ENCODE data around the gene GLYATL3. TPM values are rescaled to one million over a fixed set of nuclear protein-coding genes. Genes with fewer than 3 reads are reported as not detected.

Gene GLYATL3
- polyA plus RNA-seq, 1 of the 3 experiments (the other 2 are of a cell fraction), result not detected

DNA sequence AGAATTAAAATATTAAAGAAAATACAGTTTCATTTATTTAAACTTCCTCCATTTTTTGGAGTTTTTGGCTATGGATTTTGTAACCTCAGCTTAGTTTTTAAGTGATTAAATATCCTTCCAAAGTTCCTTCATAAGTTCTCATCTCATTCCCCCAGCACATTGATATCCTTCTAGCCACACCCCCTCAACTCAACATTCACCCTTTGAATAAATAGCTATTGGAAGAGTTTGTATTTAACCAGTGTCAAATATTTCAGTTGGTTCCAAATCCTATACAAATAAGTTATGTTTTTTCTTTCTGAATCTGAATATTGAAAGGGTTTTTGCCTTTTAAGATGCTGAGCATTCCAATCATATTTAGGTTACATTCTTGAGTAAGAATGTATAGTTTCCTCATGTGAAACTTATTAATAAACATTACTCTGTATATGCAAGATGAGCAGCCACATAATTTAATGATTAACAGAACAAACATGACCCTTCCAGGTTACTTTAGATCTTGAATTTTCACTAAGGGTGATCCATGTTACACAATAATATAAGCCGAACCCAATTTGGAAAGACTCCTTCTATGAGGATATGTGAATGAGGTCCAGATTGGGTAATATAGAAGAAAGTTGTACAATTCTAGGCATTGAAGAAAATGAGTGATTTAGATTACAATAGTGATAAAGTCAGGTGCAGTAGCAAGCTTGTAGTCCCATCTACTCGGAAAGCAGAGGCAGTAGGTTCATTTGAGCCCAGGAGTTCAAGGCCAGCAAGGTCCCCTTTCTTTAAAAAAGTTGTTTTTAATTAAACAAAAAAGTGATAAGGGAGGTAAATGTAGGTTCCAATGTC is 13.6 kb downstream of the GLYATL3 start:
- Histone ChIP-seq H3K27me3 (ENCODE audit: insufficient read depth) (no peaks in the 10 kb centered on the region), H2AFZ (ENCODE audit: low read depth) (no peak overlapping the region), H3K4me1 (ENCODE audit: control insufficient read depth in 1 of 2, insufficient read depth in 2 of 2, low read depth in 1 of 2, low read length in 1 of 2) (no peaks in the 10 kb centered on the region), H3F3A (replicated peaks; ENCODE audit: insufficient read depth) (no peaks in the 10 kb centered on the region), H3K27ac (ENCODE audit: low read depth in 2 of 2, low read length in 1 of 2) (no peak overlapping the region), H3K79me2 (ENCODE audit: insufficient read depth) (no peaks in the 10 kb centered on the region), H3K9ac (no peak overlapping the region), H3K4me2 (no peak overlapping the region), H3K9me2 (no peaks in the 10 kb centered on the region), H3K36me3 (replicated peaks in 1 of 2; ENCODE audit: control insufficient read depth in 1 of 2, insufficient read depth in 2 of 2, low read length in 1 of 2) (no peaks in the 10 kb centered on the region), H3K4me3 (ENCODE audit: low read depth in 2 of 2, low read length in 1 of 2) (no peak overlapping the region), H4K20me1 (ENCODE audit: insufficient read depth) (no peaks in the 10 kb centered on the region), H3K9me3 (no peaks in the 10 kb centered on the region)
- no peak for DNase-seq
- ChIA-PET CTCF (interaction anchor here (1.0 to 1.3 kb wide), 3 partner anchors 9 to 19 kb away, joined by 4 read pairs; no protein-coding TSS in a partner anchor), POLR2A (no interaction called here)
- 9% methylated on average over 2 of the region's 2 CpGs for WGBS (ENCODE audit: low lambda C conversion rate)
- TF ChIP-seq CHD2 (IDR thresholded peaks at IDR 0.05; ENCODE audit: low read length, partially characterized antibody), result no peak
- no peak for TF ChIP-seq FOXJ3 (CRISPR knock-in tag; IDR thresholded peaks at IDR 0.05)
- TF ChIP-seq TAF1 (IDR thresholded peaks at IDR 0.05; ENCODE audit: borderline replicate concordance, low read depth, low read length), result no peak
- no peak for TF ChIP-seq JUND (IDR thresholded peaks at IDR 0.05)
- no peak for TF ChIP-seq SIN3A (IDR thresholded peaks at IDR 0.05; ENCODE audit: borderline replicate concordance, low read depth, low read length)
- no peak for TF ChIP-seq FOSL2 (IDR thresholded peaks at IDR 0.05; ENCODE audit: borderline replicate concordance, low read depth)
- TF ChIP-seq, protein P1, sequence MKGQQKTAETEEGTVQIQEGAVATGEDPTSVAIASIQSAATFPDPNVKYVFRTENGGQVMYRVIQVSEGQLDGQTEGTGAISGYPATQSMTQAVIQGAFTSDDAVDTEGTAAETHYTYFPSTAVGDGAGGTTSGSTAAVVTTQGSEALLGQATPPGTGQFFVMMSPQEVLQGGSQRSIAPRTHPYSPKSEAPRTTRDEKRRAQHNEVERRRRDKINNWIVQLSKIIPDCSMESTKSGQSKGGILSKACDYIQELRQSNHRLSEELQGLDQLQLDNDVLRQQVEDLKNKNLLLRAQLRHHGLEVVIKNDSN (IDR thresholded peaks at IDR 0.05; ENCODE audit: borderline replicate concordance, low read depth), result no peak
- TF ChIP-seq RAD21 (IDR thresholded peaks at IDR 0.05; ENCODE audit: low read length), result no peak
- TF ChIP-seq RXRA (IDR thresholded peaks at IDR 0.05; ENCODE audit: borderline replicate concordance, low read depth), result no peak
- TF ChIP-seq, protein P2, sequence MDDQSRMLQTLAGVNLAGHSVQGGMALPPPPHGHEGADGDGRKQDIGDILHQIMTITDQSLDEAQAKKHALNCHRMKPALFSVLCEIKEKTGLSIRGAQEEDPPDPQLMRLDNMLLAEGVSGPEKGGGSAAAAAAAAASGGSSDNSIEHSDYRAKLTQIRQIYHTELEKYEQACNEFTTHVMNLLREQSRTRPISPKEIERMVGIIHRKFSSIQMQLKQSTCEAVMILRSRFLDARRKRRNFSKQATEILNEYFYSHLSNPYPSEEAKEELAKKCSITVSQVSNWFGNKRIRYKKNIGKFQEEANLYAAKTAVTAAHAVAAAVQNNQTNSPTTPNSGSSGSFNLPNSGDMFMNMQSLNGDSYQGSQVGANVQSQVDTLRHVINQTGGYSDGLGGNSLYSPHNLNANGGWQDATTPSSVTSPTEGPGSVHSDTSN (IDR thresholded peaks at IDR 0.05), result no peak
- TF ChIP-seq NFIC (IDR thresholded peaks at IDR 0.05; ENCODE audit: borderline replicate concordance), result no peak
- no peak for TF ChIP-seq YY1 (IDR thresholded peaks at IDR 0.05; ENCODE audit: low read depth)
- no peak for TF ChIP-seq SMC3 (IDR thresholded peaks at IDR 0.05; ENCODE audit: low read depth, low read length)
- no peak for TF ChIP-seq RFX5 (IDR thresholded peaks at IDR 0.05; ENCODE audit: low read length)
- TF ChIP-seq EP300 (IDR thresholded peaks at IDR 0.05; ENCODE audit: borderline replicate concordance in 1 of 2, low read depth in 1 of 2, low read length in 1 of 2), result no peak
- TF ChIP-seq TEAD4 (IDR thresholded peaks at IDR 0.05; ENCODE audit: borderline replicate concordance, insufficient read depth), result no peak
- TF ChIP-seq, protein P3, sequence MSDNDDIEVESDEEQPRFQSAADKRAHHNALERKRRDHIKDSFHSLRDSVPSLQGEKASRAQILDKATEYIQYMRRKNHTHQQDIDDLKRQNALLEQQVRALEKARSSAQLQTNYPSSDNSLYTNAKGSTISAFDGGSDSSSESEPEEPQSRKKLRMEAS (IDR thresholded peaks at IDR 0.05; ENCODE audit: low read depth), result no peak
- TF ChIP-seq GABPA (IDR thresholded peaks at IDR 0.05; ENCODE audit: low read depth), result no peak
- TF ChIP-seq POLR2AphosphoS5 (IDR thresholded peaks at IDR 0.05; ENCODE audit: low read depth, low read length), result no peak

All from SK-N-SH (cell line).